ENCODE results near the gene GRAMD1B. TPM values are rescaled to one million over a fixed set of nuclear protein-coding genes. Genes with fewer than 3 reads are reported as not detected.

The GRAMD1B gene
- total RNA-seq, 3 donors from 2014 or later (not counting 1 experiment from before 2014, with no cell fraction given), result 5.9 to 10.3 (median 8.8) TPM

GRCh38 chr11:123406441-123407129 lies 23.5 kb upstream of the GRAMD1B start:
- Histone ChIP-seq H3K27me3 (ENCODE audit: control insufficient read depth, insufficient read depth, low read length) (peaks cover 2% of the 10 kb centered on the region), H3K36me3 (ENCODE audit: control insufficient read depth, insufficient read depth, low read length) (no peaks in the 10 kb centered on the region), H3K9me3 (ENCODE audit: control insufficient read depth, insufficient read depth, low read length) (no peaks in the 10 kb centered on the region), H3K4me3 (ENCODE audit: low read length) (no peak overlapping the region), H3K4me1 (ENCODE audit: control insufficient read depth, insufficient read depth, low read length) (peaks cover 6% of the 10 kb centered on the region), H3K27ac (ENCODE audit: low read length) (no peak overlapping the region)
- 62% methylated on average over 4 of the region's 4 CpGs for WGBS (ENCODE audit: insufficient coverage)
- H3K27ac Mint-ChIP-seq, result no peak overlapping the region
- peaks cover 4 to 17% of the 10 kb centered on the region in 2 donors for H3K27me3 Mint-ChIP-seq (ENCODE audit: low read depth in 2 of 2)
- H3K36me3 Mint-ChIP-seq, result no peaks in the 10 kb centered on the region
- H3K4me3 Mint-ChIP-seq, result no peak overlapping the region
- ATAC-seq (no peak), DNase-seq (no peak)
- no peak for TF ChIP-seq CTCF (IDR thresholded peaks at IDR 0.05)
- peaks cover 8 to 15% of the 10 kb centered on the region in 2 donors for H3K4me1 Mint-ChIP-seq
- no peaks in the 10 kb centered on the region for H3K9me3 Mint-ChIP-seq
- intact Hi-C loops (cut with micrococcal nuclease), result loop anchor here (1.0 kb wide), 1 partner anchor 72 kb away; no protein-coding TSS in a partner anchor

GRCh38 chr11:123407130-123407995 lies 22.7 kb upstream of the GRAMD1B start:
- Histone ChIP-seq H3K4me3 (ENCODE audit: low read length) (no peak overlapping the region), H3K4me1 (ENCODE audit: control insufficient read depth, insufficient read depth, low read length) (peaks cover 6% of the 10 kb centered on the region), H3K27me3 (ENCODE audit: control insufficient read depth, insufficient read depth, low read length) (peaks cover 2% of the 10 kb centered on the region), H3K36me3 (ENCODE audit: control insufficient read depth, insufficient read depth, low read length) (no peaks in the 10 kb centered on the region), H3K27ac (ENCODE audit: low read length) (no peak overlapping the region), H3K9me3 (ENCODE audit: control insufficient read depth, insufficient read depth, low read length) (no peaks in the 10 kb centered on the region)
- intact Hi-C loops (cut with micrococcal nuclease), result loop anchor here (1.0 kb wide), 1 partner anchor 71 kb away; no protein-coding TSS in a partner anchor
- peak; percentile 22 to 86 for DNase-seq
- peaks cover 4 to 17% of the 10 kb centered on the region in 2 donors for H3K27me3 Mint-ChIP-seq (ENCODE audit: low read depth in 2 of 2)
- peak overlapping the region; percentile 19 for H3K4me3 Mint-ChIP-seq
- H3K36me3 Mint-ChIP-seq, result no peaks in the 10 kb centered on the region
- H3K9me3 Mint-ChIP-seq, result no peaks in the 10 kb centered on the region
- peaks cover 8 to 15% of the 10 kb centered on the region in 2 donors for H3K4me1 Mint-ChIP-seq
- H3K27ac Mint-ChIP-seq, result no peak overlapping the region
- peak; percentile 52 for TF ChIP-seq CTCF (IDR thresholded peaks at IDR 0.05)
- ATAC-seq, result peak; percentile 50 to 66 (median 65)
- WGBS (ENCODE audit: insufficient coverage), result 7% methylated on average over 7 of the region's 7 CpGs

DNA sequence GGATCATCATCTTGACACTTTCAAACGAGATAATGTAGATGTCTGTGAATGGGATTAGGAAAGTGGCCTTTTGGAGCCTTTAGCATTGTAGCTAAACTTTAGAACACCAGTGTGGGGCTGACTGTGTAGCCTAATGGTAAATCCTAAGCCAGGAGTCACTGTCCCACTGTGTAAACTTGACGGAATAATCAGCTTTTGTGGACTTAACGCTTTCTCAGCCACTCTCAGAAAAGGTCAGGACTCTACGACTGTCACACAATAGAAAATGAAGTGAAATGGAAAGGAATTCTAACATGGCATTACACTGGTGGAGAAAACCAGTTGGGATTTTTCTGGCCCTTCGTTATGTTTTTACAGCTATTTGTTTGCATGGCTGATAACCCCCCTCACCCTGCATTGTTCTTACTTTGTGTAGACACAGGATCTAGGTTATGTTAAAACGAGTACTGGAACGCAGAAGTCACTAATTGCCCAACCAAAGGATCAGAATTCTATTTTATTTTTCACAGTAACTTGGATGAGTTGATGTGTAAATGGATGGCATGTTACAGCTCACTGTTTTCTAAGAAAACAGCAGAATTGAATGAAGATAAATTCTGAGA lies 22.0 kb upstream of the GRAMD1B start:
- no peak overlapping the region for H3K4me3 Mint-ChIP-seq
- TF ChIP-seq CTCF (IDR thresholded peaks at IDR 0.05), result no peak
- Histone ChIP-seq H3K4me3 (ENCODE audit: low read length) (no peak overlapping the region), H3K36me3 (ENCODE audit: control insufficient read depth, insufficient read depth, low read length) (no peaks in the 10 kb centered on the region), H3K27me3 (ENCODE audit: control insufficient read depth, insufficient read depth, low read length) (peaks cover 2% of the 10 kb centered on the region), H3K27ac (ENCODE audit: low read length) (no peak overlapping the region), H3K4me1 (ENCODE audit: control insufficient read depth, insufficient read depth, low read length) (peaks cover 6% of the 10 kb centered on the region), H3K9me3 (ENCODE audit: control insufficient read depth, insufficient read depth, low read length) (no peaks in the 10 kb centered on the region)
- H3K36me3 Mint-ChIP-seq, result no peaks in the 10 kb centered on the region
- H3K27ac Mint-ChIP-seq, result no peak overlapping the region
- peaks cover 4 to 20% of the 10 kb centered on the region in 2 donors for H3K27me3 Mint-ChIP-seq (ENCODE audit: low read depth in 2 of 2)
- H3K4me1 Mint-ChIP-seq, result peaks cover 8 to 15% of the 10 kb centered on the region in 2 donors
- DNase-seq (no peak), ATAC-seq (no peak)
- 86% methylated on average over 6 of the region's 7 CpGs for WGBS (ENCODE audit: insufficient coverage)
- intact Hi-C loops (cut with micrococcal nuclease), result loop anchor here (1.0 kb wide), 1 partner anchor 70 kb away; no protein-coding TSS in a partner anchor
- H3K9me3 Mint-ChIP-seq, result no peaks in the 10 kb centered on the region
